K562 (cell line): ENCODE data around the gene ZNF613. TPM values are rescaled to one million over a fixed set of nuclear protein-coding genes. Genes with fewer than 3 reads are reported as not detected.

ENCODE experiments used
- ATAC-seq: fragments of 200-7000 bp; cut with Tn5 transposase; 3 replicates; pipeline ENCODE4 v1.9.1; 2020; ENCODE audit warnings: moderate library complexity
- BruUV-seq: library from RNA; stranded (reverse); fragments of 400-500 nt; replicated peaks from 2 replicates; lab custom pipeline; 2021; lab: Mats Ljungman, UMichigan
- CTCF ChIA-PET: fragments of 300-600 bp; formaldehyde crosslinking; extraction: SDS; loops from one replicate; lab custom pipeline; 2021; ENCODE audit warnings: low intra/inter-chr PET ratio; lab: Yijun Ruan, JAX
- POLR2A ChIA-PET: fragments of 300-600, 350-650 bp; sonication (Branson Sonifier 250); formaldehyde crosslinking; extraction: SDS; loops from one replicate; lab custom pipeline; 2021; ENCODE audit warnings: antibody characterized with exemption, inconsistent platforms; lab: Yijun Ruan, JAX
- DNase-seq, 4 experiments: peaks; one replicate each; pipeline versions ENCODE4 v3.0.0 to v3.0.0-alpha.2; 2011 to 2018; ENCODE audit warnings: low spot score in 3 of 4, mixed read lengths in 3 of 4; ENCODE audit errors: extremely low read depth in 1 of 4
- FAIRE-seq: peaks from 2 replicates; lab custom pipeline; 2011; peaks lifted over from hg19 to GRCh38; lab: Jason Lieb, UNC
- H2AFZ ChIP-seq: 2 replicates; pipeline ENCODE4 v1.6.0; 2011; ENCODE audit warnings: low read depth, low read length, control low read depth, inconsistent platforms
- H3K27ac ChIP-seq: fragments of 200-600 bp; 3 replicates; pipeline ENCODE4 v1.8.0; 2011; ENCODE audit warnings: low read depth, mild to moderate bottlenecking, control low read depth, inconsistent platforms, low read length, moderate library complexity, mixed read lengths; ENCODE audit errors: extremely low read depth
- H3K27me3 ChIP-seq, 2 experiments: fragments of 300-600 bp in 1 of 2; 2 replicates in 1 of 2; 3 replicates in 1 of 2; pipeline versions ENCODE4 v1.6.0 to v1.8.0; 2011; ENCODE audit warnings: inconsistent platforms in 2 of 2, low read length in 2 of 2, mild to moderate bottlenecking in 1 of 2, mixed read lengths in 1 of 2, moderate library complexity in 1 of 2; ENCODE audit not compliant: control insufficient read depth in 2 of 2, insufficient read depth in 2 of 2
- H3K36me3 ChIP-seq: fragments of 300-600 bp; 3 replicates; pipeline ENCODE4 v1.8.0; 2011; ENCODE audit warnings: mild to moderate bottlenecking, low read length, inconsistent platforms; ENCODE audit not compliant: control insufficient read depth, insufficient read depth
- H3K4me1 ChIP-seq, 2 experiments: fragments of 200-600 bp in 1 of 2; replicated peaks in 1 of 2; 2 replicates in 1 of 2; 3 replicates in 1 of 2; pipeline versions ENCODE4 v1.5.1 to v1.8.0; 2011; ENCODE audit warnings: inconsistent platforms in 2 of 2, low read length in 2 of 2, mild to moderate bottlenecking in 1 of 2, mixed read lengths in 1 of 2, moderate library complexity in 1 of 2; ENCODE audit not compliant: control insufficient read depth in 2 of 2, insufficient read depth in 2 of 2
- H3K4me2 ChIP-seq: 2 replicates; pipeline ENCODE4 v1.6.1; 2011; ENCODE audit warnings: low read length, control low read depth, inconsistent platforms, mixed read lengths; ENCODE audit not compliant: insufficient read depth
- H3K4me3 ChIP-seq: fragments of 200-600 bp; sonication (generic), shearing (Covaris generic); 2 replicates; pipeline ENCODE4 v1.5.1; 2016; ENCODE audit warnings: control low read depth, inconsistent platforms
- H3K79me2 ChIP-seq: fragments of 200-600 bp; 3 replicates; pipeline ENCODE4 v1.8.0; 2011; ENCODE audit warnings: low read length, inconsistent platforms; ENCODE audit not compliant: control insufficient read depth, insufficient read depth
- H3K9ac ChIP-seq, 2 experiments: 2 replicates each; pipeline versions ENCODE4 v1.6.0 to v1.6.1; 2011; ENCODE audit warnings: low read depth in 2 of 2, low read length in 2 of 2, control low read depth in 1 of 2, inconsistent platforms in 1 of 2, mild to moderate bottlenecking in 1 of 2, mixed read lengths in 1 of 2; ENCODE audit not compliant: insufficient read depth in 1 of 2
- H3K9me1 ChIP-seq: one replicate; pipeline ENCODE4 v1.6.0; 2011; ENCODE audit warnings: inconsistent platforms, mild to moderate bottlenecking, low read length, moderate library complexity; ENCODE audit not compliant: control insufficient read depth, insufficient read depth
- H3K9me3 ChIP-seq: replicated peaks from 2 replicates; pipeline ENCODE4 v1.5.1; 2011; ENCODE audit warnings: low read depth, low read length, inconsistent platforms; ENCODE audit not compliant: control insufficient read depth, insufficient read depth
- H4K20me1 ChIP-seq: replicated peaks from 2 replicates; pipeline ENCODE4 v1.6.1; 2011; ENCODE audit warnings: low read length, inconsistent platforms, mixed read lengths; ENCODE audit not compliant: control insufficient read depth, insufficient read depth
- ATF1 ChIP-seq, 2 experiments: fragments of 450-650 bp in 1 of 2; IDR thresholded peaks; 2 replicates each; pipeline ENCODE4 v1.6.1; 2016; ENCODE audit warnings: missing compliant biosample characterization in 1 of 2, missing genetic modification characterization in 1 of 2
- BCL6 ChIP-seq: fragments of 250-450 bp; sonication (Bioruptor Pico); IDR thresholded peaks from 2 replicates; pipeline ENCODE4 v1.4.0; 2020
- CREM ChIP-seq: IDR thresholded peaks from 2 replicates; pipeline ENCODE4 v1.6.1; 2014; ENCODE audit warnings: antibody characterized with exemption, low read depth
- CXXC5 ChIP-seq: fragments of 250-450 bp; sonication (Bioruptor Pico); IDR thresholded peaks from 2 replicates; pipeline ENCODE4 v1.8.0; 2022; ENCODE audit warnings: inconsistent platforms, mild to moderate bottlenecking, moderate library complexity
- EHMT2 ChIP-seq: fragments of 450-650 bp; IDR thresholded peaks from 2 replicates; pipeline ENCODE4 v1.6.1; 2018; ENCODE audit warnings: antibody characterized with exemption
- FOSL1 ChIP-seq: fragments of 200-800 bp; sonication (Bioruptor generic); conservative IDR thresholded peaks from 2 replicates; pipeline ENCODE4 v1.6.1; 2016; ENCODE audit warnings: missing genetic modification characterization, missing compliant biosample characterization
- GMEB1 ChIP-seq: fragments of 250-450 bp; sonication (Bioruptor Pico); IDR thresholded peaks from 2 replicates; pipeline ENCODE4 v1.4.0; 2020; ENCODE audit warnings: mild to moderate bottlenecking
- HDAC3 ChIP-seq: fragments of 450-650 bp; IDR thresholded peaks from 2 replicates; pipeline ENCODE4 v1.6.1; 2018; ENCODE audit warnings: borderline replicate concordance, mild to moderate bottlenecking, moderate library complexity; ENCODE audit not compliant: partially characterized antibody
- HMBOX1 ChIP-seq: sonication (generic); IDR thresholded peaks from 2 replicates; pipeline ENCODE4 v1.6.1; 2016
- NCOR1 ChIP-seq: fragments of 450-650 bp; IDR thresholded peaks from 2 replicates; pipeline ENCODE4 v1.6.1; 2016; ENCODE audit warnings: mild to moderate bottlenecking, moderate library complexity
- NR2C1 ChIP-seq, 2 experiments: fragments of 450-650 bp; IDR thresholded peaks; 2 replicates each; pipeline ENCODE4 v1.6.1; 2017; ENCODE audit warnings: mild to moderate bottlenecking in 2 of 2, antibody characterized with exemption in 1 of 2, inconsistent platforms in 1 of 2, missing compliant biosample characterization in 1 of 2, missing genetic modification characterization in 1 of 2
- POLR2AphosphoS2 ChIP-seq: IDR thresholded peaks from 2 replicates; pipeline ENCODE4 v1.6.1; 2012; ENCODE audit warnings: low read length, improper control_type of control experiment
- RBFOX2 ChIP-seq: fragments of 200-400 bp; formaldehyde crosslinking; IDR thresholded peaks from 2 replicates; pipeline ENCODE4 v1.6.1; 2017; ENCODE audit warnings: low read depth, mild to moderate bottlenecking, low read length, moderate library complexity
- RFX1 ChIP-seq: fragments of 450-650 bp; IDR thresholded peaks from 2 replicates; pipeline ENCODE4 v1.6.1; 2016; ENCODE audit warnings: mild to moderate bottlenecking, moderate library complexity
- SMAD1 ChIP-seq: fragments of 150-350 bp; IDR thresholded peaks from 2 replicates; pipeline ENCODE4 v1.6.1; 2014; ENCODE audit warnings: low read length, low read depth; ENCODE audit not compliant: partially characterized antibody
- SREBF2 ChIP-seq: sonication (generic); formaldehyde crosslinking; IDR thresholded peaks from 2 replicates; pipeline ENCODE4 v1.4.0; 2020; ENCODE audit warnings: mild to moderate bottlenecking, missing genetic modification reagents
- TBL1XR1 ChIP-seq, 2 experiments: IDR thresholded peaks; 2 replicates each; pipeline ENCODE4 v1.6.1; 2012; ENCODE audit warnings: improper control_type of control experiment in 2 of 2, low read length in 2 of 2, mild to moderate bottlenecking in 1 of 2
- TRIM24 ChIP-seq, 2 experiments: fragments of 450-650 bp; IDR thresholded peaks; 2 replicates each; pipeline ENCODE4 v1.6.1; 2016
- ZNF165 ChIP-seq: fragments of 250-450 bp; sonication (Bioruptor Pico); IDR thresholded peaks from 2 replicates; pipeline ENCODE4 v1.4.0; 2020; ENCODE audit warnings: borderline replicate concordance
- ZNF589 ChIP-seq: fragments of 200-800 bp; sonication (Bioruptor generic); IDR thresholded peaks from 2 replicates; pipeline ENCODE4 v1.6.1; 2016; ENCODE audit warnings: low read depth, missing genetic modification characterization, missing compliant biosample characterization
- ZNF699 ChIP-seq: fragments of 250-450 bp; sonication (Bioruptor Pico); IDR thresholded peaks from 2 replicates; pipeline ENCODE4 v1.8.0; 2021; ENCODE audit warnings: mild to moderate bottlenecking, moderate library complexity; ENCODE audit not compliant: insufficient replicate concordance
- WGBS: fragments of 100-300 bp; shearing (Covaris generic); methylation state at CpG from one replicate; pipeline ENCODE4 v1.1.6; 2016; ENCODE audit warnings: low coverage, mixed read lengths; ENCODE audit not compliant: insufficient coverage; ENCODE audit errors: missing lambda C conversion rate; 5-methylcytosine and 5-hydroxymethylcytosine counted together
- in situ Hi-C: fragments of 300-500 bp; cut with MboI; formaldehyde crosslinking; loops from 4 replicates; pipeline ENCODE4 v1.15.0; 2018; ENCODE audit warnings: inconsistent platforms, mixed read lengths
- intact Hi-C: fragments of 100-400 bp; cut with micrococcal nuclease; formaldehyde crosslinking; loops from 2 replicates; pipeline ENCODE4 v1.14.2; 2022
- polyA plus RNA-seq, 8 experiments: library from polyadenylated mRNA; depleted of rRNA in 4 of 8; stranded (reverse) in 5 of 8; unstranded in 3 of 8; fragments of >200 nt; fragmentation: Nextera tagmentation in 2 of 8; fragmentation: Illumina TruSeq in 1 of 8; extraction: Ambion mirVana in 2 of 8; extraction: Trizol in 1 of 8; gene quantifications; 2 replicates each; pipeline versions ENCODE4 v1.2.1 to v1.2.3, GENCODE V29; 2011 to 2014; ENCODE audit warnings: inconsistent platforms in 1 of 8, missing spikeins in 1 of 8
- total RNA-seq, 7 experiments: library from RNA; depleted of rRNA in 6 of 7; stranded (reverse); fragments of >200 nt in 6 of 7; fragmentation: Illumina TruSeq in 2 of 7; extraction: Trizol in 2 of 7; gene quantifications; 2 replicates each; pipeline versions ENCODE4 v1.2.1 to v1.2.3, GENCODE V29; 2011 to 2021; ENCODE audit warnings: low replicate concordance in 1 of 7

ZNF613 gene
- total and polyA plus RNA-seq, 9 of the 15 experiments (the other 6 are each of a cell fraction or from before 2014, with no cell fraction given), result 2.1 to 4.5 (median 2.7) TPM

- Histone ChIP-seq H3K79me2 (no peaks in the 10 kb centered on the region), H3K27ac (no peak overlapping the region), H2AFZ (no peak overlapping the region), H3K9ac (no peak overlapping the region), H3K27me3 (no peaks in the 10 kb centered on the region), H3K36me3 (peaks cover 9% of the 10 kb centered on the region; the same call in 2 of the 3 replicates), H3K4me1 (peaks cover 0 to 3% of the 10 kb centered on the region in 2 experiments; a peak in 1 of 5 replicates), H3K4me2 (no peak overlapping the region), H4K20me1 (no peaks in the 10 kb centered on the region), H3K9me1 (no peaks in the 10 kb centered on the region), H3K4me3 (no peak overlapping the region), H3K9me3 (peaks cover 26% of the 10 kb centered on the region)
- CTCF ChIA-PET, result no interaction called here
- in situ Hi-C loops, result no loop called here
- ATAC-seq, result no peak
- POLR2A ChIA-PET, result no interaction called here
- TF ChIP-seq ZNF589 (no peak), SMAD1 (no peak), BCL6 (CRISPR knock-in tag) (no peak), CXXC5 (CRISPR knock-in tag) (no peak), NR2C1 (IDR thresholded peaks at IDR 0.05) (no peak), NR2C1 (tag; IDR thresholded peaks at IDR 0.05) (no peak), NCOR1 (no peak), TRIM24 (IDR thresholded peaks at IDR 0.05) (no peak), RFX1 (0 out of 2 replicates have a peak, but pooled peaks have one; percentile 4), EHMT2 (no peak), CREM (0 out of 2 replicates have a peak, but pooled peaks have one; percentile 20), FOSL1 (tag) (no peak), ATF1 (CRISPR knock-in tag; IDR thresholded peaks at IDR 0.05) (no peak), ATF1 (tag; IDR thresholded peaks at IDR 0.05) (0 out of 2 replicates have a peak, but pooled peaks have one; percentile 37), ZNF699 (CRISPR knock-in tag) (no peak), POLR2AphosphoS2 (no peak), ZNF165 (CRISPR knock-in tag) (no peak), HMBOX1 (no peak), GMEB1 (CRISPR knock-in tag) (no peak), TBL1XR1 (IDR thresholded peaks at IDR 0.05; ENCODE audit: low read length in 2 of 2) (no peak), SREBF2 (CRISPR knock-in tag) (no peak), RBFOX2 (no peak), HDAC3 (no peak)
- intact Hi-C loops, result no loop called here
- WGBS, result 36% methylated on average over 18 of the region's 25 CpGs
- BruUV-seq, result no TSS peak
- peak in 1 of 4 experiments; percentile 12 for DNase-seq
- FAIRE-seq, result no peak
These were observed 21.7 kb downstream of the ZNF613 start for GRCh38 chr19:51948975-51949374.
